Common myeloid progenitor, CD34-positive (primary cell): Measurements from ENCODE around the gene GABRA4.

ENCODE experiments used
- CTCF ChIA-PET: fragments of 350-600 bp; sonication (Branson Sonifier 250); formaldehyde crosslinking; loops from one replicate; lab custom pipeline; 2021; ENCODE audit warnings: antibody characterized with exemption; lab: Charles Lee
- POLR2A ChIA-PET: fragments of 350-600 bp; sonication (Branson Sonifier 250); formaldehyde crosslinking; loops from one replicate; lab custom pipeline; 2021; ENCODE audit warnings: antibody characterized with exemption; lab: Charles Lee
- DNase-seq, 3 donors: peaks; one replicate each; pipeline versions ENCODE4 v3.0.0 to v3.0.0-alpha.2; 2013
- H3K27ac ChIP-seq, 2 experiments: 1 replicate in 1 of 2; 2 replicates in 1 of 2; pipeline ENCODE4 v1.7.0; 2013; ENCODE audit warnings: inconsistent platforms in 2 of 2, low read length in 2 of 2, mild to moderate bottlenecking in 2 of 2, low read depth in 1 of 2, moderate library complexity in 1 of 2; ENCODE audit not compliant: severe bottlenecking in 2 of 2, insufficient read depth in 1 of 2, poor library complexity in 1 of 2
- H3K27me3 ChIP-seq, 5 experiments: replicated peaks in 2 of 5; 1 replicate in 3 of 5; 2 replicates in 2 of 5; pipeline versions ENCODE4 v1.6.1 to v1.7.0; 2013; ENCODE audit warnings: low read length in 4 of 5, mild to moderate bottlenecking in 2 of 5, moderate library complexity in 2 of 5, inconsistent platforms in 1 of 5; ENCODE audit not compliant: insufficient read depth in 5 of 5, control insufficient read depth in 4 of 5
- H3K36me3 ChIP-seq, 4 experiments: 1 replicate in 2 of 4; 2 replicates in 2 of 4; pipeline versions ENCODE4 v1.6.1 to v1.7.0; 2013; ENCODE audit warnings: low read length in 3 of 4, control low read depth in 1 of 4, mild to moderate bottlenecking in 1 of 4; ENCODE audit not compliant: control insufficient read depth in 4 of 4, insufficient read depth in 4 of 4
- H3K4me1 ChIP-seq, 4 experiments: 1 replicate in 3 of 4; 2 replicates in 1 of 4; pipeline versions ENCODE4 v1.6.1 to v1.7.1; 2013; ENCODE audit warnings: low read length in 3 of 4, mild to moderate bottlenecking in 3 of 4, control low read depth in 1 of 4, inconsistent platforms in 1 of 4, moderate library complexity in 1 of 4; ENCODE audit not compliant: control insufficient read depth in 4 of 4, insufficient read depth in 4 of 4; ENCODE audit errors: control extremely low read depth in 1 of 4
- H3K4me3 ChIP-seq, 7 experiments: 1 replicate in 4 of 7; 2 replicates in 3 of 7; pipeline versions ENCODE4 v1.5.1 to v1.7.0; 2013; ENCODE audit warnings: mild to moderate bottlenecking in 7 of 7, low read length in 6 of 7, moderate library complexity in 6 of 7, inconsistent platforms in 2 of 7, low read depth in 2 of 7, control low read depth in 1 of 7; ENCODE audit not compliant: insufficient read depth in 4 of 7, control insufficient read depth in 1 of 7; ENCODE audit errors: extremely low read depth in 1 of 7
- H3K9me3 ChIP-seq, 5 experiments: 1 replicate in 4 of 5; 2 replicates in 1 of 5; pipeline versions ENCODE4 v1.6.1 to v1.7.1; 2013; ENCODE audit warnings: low read length in 4 of 5, mild to moderate bottlenecking in 2 of 5, inconsistent platforms in 1 of 5, low read depth in 1 of 5, moderate library complexity in 1 of 5; ENCODE audit not compliant: control insufficient read depth in 4 of 5, insufficient read depth in 2 of 5; ENCODE audit errors: control extremely low read depth in 1 of 5
- WGBS: methylation state at CpG from one replicate; pipeline ENCODE4 v1.1.5; 2013; ENCODE audit not compliant: insufficient coverage; 5-methylcytosine and 5-hydroxymethylcytosine counted together

Gene GABRA4

DNA sequence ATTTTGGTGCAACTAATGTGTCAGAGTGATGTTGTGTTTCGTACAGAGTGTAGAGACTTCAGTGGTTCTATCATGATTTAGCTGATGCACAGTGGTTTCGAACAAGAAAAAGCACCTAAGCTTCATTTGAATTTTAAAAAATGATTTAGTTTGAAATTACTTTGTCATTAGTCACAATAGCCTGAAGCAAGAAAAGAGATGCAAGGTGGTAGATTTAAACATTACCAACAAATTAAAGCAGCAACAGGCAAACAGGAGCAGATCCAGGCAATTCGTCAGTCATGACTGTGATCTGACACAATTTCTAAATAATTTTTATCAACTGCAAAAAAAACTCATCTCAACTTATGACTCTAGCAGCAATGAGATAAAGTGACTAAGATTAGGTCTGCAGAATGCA, 59.7 kb downstream of the GABRA4 start:
- CTCF ChIA-PET, result interaction anchor here (1.0 to 1.2 kb wide), 3 partner anchors 99 to 452 kb away, joined by 3 to 4 read pairs (median 3); no protein-coding TSS in a partner anchor
- H3K4me1 ChIP-seq, result no peaks in the 10 kb centered on the region

DNA sequence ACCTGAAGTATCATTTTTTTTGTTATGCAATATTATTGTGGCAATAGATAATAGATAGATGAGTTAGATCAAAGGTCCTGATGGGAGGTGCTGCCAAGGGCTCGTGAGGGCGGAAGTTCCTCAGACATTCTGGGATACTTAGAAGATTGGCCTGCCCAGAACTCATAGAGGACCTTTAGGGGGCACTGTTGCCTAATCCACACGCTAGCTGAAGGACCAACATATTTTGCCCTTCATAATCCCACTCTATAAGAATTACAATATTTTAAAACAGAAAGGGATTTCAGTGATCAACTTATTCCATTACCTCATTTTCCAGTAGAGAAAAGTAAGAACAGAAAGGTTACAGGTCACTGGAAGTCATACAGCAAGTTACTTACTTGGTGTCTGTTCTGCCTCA, 61.4 kb downstream of the GABRA4 start:
- POLR2A ChIA-PET, result no interaction called here
- peak; percentile 44 to 70 (median 61) for DNase-seq
- H3K4me3 ChIP-seq, result no peak overlapping the region
- H3K27me3 ChIP-seq, result peaks cover 0 to 7% (median 3%) of the 10 kb centered on the region in 5 experiments
- H3K9me3 ChIP-seq, result no peaks in the 10 kb centered on the region
- CTCF ChIA-PET, result interaction anchor here (0.9 to 1.6 kb wide), 6 partner anchors 8 to 101 kb away, joined by 3 to 5 read pairs (median 4); no protein-coding TSS in a partner anchor
- H3K36me3 ChIP-seq, result no peaks in the 10 kb centered on the region
- no peak overlapping the region for H3K27ac ChIP-seq
- H3K4me1 ChIP-seq, result no peaks in the 10 kb centered on the region
- 13% methylated on average over 2 of the region's 3 CpGs for WGBS

More for the DNA sequence above, 59.7 kb downstream of the GABRA4 start:
- Histone ChIP-seq H3K36me3 (no peaks in the 10 kb centered on the region), H3K9me3 (no peaks in the 10 kb centered on the region), H3K27me3 (peaks cover 0 to 3% (median 0%) of the 10 kb centered on the region in 5 experiments), H3K27ac (no peak overlapping the region), H3K4me3 (no peak overlapping the region)
- WGBS, result 100% methylated on average over 2 of the region's 3 CpGs
- POLR2A ChIA-PET, result no interaction called here
- DNase-seq, result no peak

DNA sequence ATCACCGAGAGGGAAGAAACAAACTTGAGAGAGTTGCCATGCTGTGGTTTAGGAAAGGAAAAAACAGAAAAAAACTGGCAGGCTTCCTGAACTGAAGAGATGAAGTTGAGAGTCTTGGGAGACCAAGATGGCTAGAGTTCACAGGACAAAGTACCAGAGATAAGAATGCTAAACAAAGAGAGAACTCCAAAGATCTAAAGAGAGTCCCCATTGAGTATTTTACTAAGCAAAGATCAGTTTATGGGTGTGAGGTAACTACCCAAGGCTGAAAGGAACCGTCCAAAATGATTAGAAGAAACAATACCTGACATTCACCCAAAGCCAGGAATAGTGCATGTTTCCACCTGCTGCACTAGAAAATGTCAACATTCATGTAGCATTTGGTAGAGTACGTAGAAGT, 62.5 kb downstream of the GABRA4 start:
- POLR2A ChIA-PET, result no interaction called here
- no CpG with 5 or more reads among the region's 3 CpGs for WGBS
- Histone ChIP-seq H3K27me3 (peaks cover 0 to 7% (median 3%) of the 10 kb centered on the region in 5 experiments), H3K36me3 (no peaks in the 10 kb centered on the region), H3K4me3 (no peak overlapping the region), H3K4me1 (no peaks in the 10 kb centered on the region), H3K27ac (no peak overlapping the region), H3K9me3 (no peaks in the 10 kb centered on the region)
- DNase-seq, result no peak
- CTCF ChIA-PET, result interaction anchor here (1.6 kb wide), 1 partner anchor 84 kb away, joined by 3 read pairs; no protein-coding TSS in a partner anchor

DNA sequence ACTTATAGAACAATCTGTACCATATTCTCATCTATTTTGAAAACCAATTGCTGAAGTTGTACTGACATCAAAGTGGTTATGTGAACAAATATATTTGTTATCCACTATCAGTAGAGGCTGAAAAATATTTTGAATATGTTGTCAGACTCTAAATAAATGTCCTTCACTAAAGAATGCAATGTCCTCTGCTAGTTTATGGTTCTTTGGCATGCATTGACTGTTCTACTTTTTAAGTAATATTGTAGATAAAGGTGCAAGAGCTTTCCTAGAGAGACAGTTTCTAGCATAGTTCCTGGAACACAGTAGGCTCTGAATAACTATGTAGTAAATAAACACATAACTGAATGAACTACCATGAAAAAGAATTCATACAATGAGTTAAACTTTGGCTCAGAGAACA, 66.2 kb downstream of the GABRA4 start:
- Histone ChIP-seq H3K4me3 (no peak overlapping the region), H3K9me3 (no peaks in the 10 kb centered on the region), H3K27me3 (peaks cover 0 to 5% (median 3%) of the 10 kb centered on the region in 5 experiments), H3K27ac (no peak overlapping the region), H3K36me3 (no peaks in the 10 kb centered on the region), H3K4me1 (no peaks in the 10 kb centered on the region)
- ChIA-PET POLR2A (no interaction called here), CTCF (no interaction called here)
- DNase-seq, result no peak

DNA sequence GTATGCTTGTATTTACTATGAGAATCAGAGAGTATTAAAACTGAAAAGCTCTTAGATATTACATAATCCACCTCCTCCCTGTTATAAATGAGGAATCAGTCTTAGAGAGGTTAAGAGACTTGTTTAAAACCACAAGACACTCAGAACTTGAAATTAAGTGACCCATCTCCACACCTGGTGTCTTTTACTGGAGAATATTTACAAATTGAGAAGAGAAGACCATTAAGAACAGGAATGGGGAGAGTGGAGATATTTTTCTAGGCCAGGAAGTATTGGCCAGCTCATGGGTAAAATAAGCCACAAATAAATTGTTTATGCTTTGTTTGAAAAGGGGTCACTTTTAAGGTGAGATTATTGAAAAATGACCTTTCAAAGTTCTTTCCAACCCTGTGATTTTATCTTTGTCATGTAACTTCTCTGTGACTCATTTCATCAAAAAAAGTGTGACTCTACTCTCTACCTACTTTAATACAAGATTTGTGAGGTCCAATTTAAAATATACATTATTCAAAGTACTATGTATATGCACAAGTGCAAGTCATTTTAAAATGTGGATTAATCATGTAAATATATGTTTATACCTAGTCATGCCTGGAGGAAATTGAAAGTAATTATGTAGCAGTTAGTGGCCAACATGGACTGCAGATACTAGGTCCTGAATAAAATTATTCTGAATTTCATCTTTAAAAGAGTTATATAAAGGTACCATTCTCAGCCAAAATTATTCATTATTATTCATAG, 68.4 kb downstream of the GABRA4 start:
- no peak for DNase-seq
- Histone ChIP-seq H3K4me1 (no peaks in the 10 kb centered on the region), H3K36me3 (no peaks in the 10 kb centered on the region), H3K9me3 (no peaks in the 10 kb centered on the region), H3K27me3 (peaks cover 0 to 5% (median 2%) of the 10 kb centered on the region in 5 experiments), H3K27ac (no peak overlapping the region), H3K4me3 (no peak overlapping the region)
- POLR2A ChIA-PET, result interaction anchor here (0.6 kb wide), 1 partner anchor 450 kb away, joined by 3 read pairs; no protein-coding TSS in a partner anchor
- CTCF ChIA-PET, result no interaction called here

DNA sequence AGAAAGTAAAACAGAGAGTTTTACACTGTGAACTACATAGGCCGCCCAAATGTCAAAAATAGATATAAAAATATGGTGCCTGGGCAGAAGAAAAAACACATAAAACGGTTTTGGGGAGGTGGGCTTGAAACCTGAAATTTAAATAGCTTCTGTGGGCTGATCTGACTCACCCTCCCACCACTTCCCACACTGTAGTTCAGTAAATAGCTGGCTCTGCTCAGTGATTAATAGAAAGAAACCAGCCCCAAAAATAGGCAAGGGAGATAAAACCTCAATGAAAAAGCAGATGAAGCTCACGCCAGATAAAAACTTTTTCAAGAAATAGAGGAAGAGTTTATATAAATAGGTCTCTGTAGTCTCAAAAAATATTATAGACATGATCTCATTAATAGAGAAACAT, 71.2 kb downstream of the GABRA4 start:
- CTCF ChIA-PET, result interaction anchor here (0.7 to 1.0 kb wide), 2 partner anchors 18 to 460 kb away, joined by 3 read pairs; no protein-coding TSS in a partner anchor
- DNase-seq, result no peak
- no CpG with 5 or more reads among the region's 3 CpGs for WGBS
- Histone ChIP-seq H3K27me3 (peaks cover 0 to 2% (median 0%) of the 10 kb centered on the region in 5 experiments), H3K4me1 (no peaks in the 10 kb centered on the region), H3K9me3 (no peaks in the 10 kb centered on the region), H3K27ac (no peak overlapping the region), H3K4me3 (no peak overlapping the region), H3K36me3 (no peaks in the 10 kb centered on the region)
- POLR2A ChIA-PET, result no interaction called here

DNA sequence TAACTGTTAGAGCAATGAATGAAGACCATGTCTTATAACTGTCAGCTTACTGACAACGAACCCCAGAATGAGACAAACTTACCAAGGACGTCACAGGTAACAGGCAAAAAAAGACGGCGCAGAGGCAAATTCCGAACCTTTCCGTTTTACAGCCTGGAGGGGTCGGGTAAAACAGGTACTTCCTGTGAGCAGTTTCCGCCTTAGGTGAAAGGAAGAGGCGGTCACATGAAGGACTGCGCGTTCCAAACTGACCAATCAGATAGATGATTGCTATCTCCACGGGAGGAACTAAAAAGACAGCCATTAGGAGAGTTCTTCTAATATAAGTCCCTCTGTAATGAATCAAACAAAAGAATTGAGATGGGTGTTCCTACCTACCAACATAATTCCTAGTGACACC, 84.3 kb downstream of the GABRA4 start, which contains the start of gene COX7B2:
Gene COX7B2 (minus strand): TSS at position 168 of the 400 bp plus-strand sequence. CDS start 174,053 bp downstream, outside the sequence.
- no peak for DNase-seq
- no peaks in the 10 kb centered on the region for H3K36me3 ChIP-seq
- no peak within 1 kb of the TSS for H3K4me3 ChIP-seq
- no peaks in the 10 kb centered on the region for H3K9me3 ChIP-seq
- peaks cover 0 to 2% (median 0%) of the 10 kb centered on the region in 5 experiments for H3K27me3 ChIP-seq
- ChIA-PET POLR2A (no interaction called here), CTCF (no interaction called here)
- no peak within 1 kb of the TSS for H3K27ac ChIP-seq
- no peaks in the 10 kb centered on the region for H3K4me1 ChIP-seq
- 99% methylated on average over 12 of the region's 12 CpGs for WGBS
